Activated gamma-delta T cell treated with anti-CD3 and anti-CD28 coated beads, Interleukin-2, amount 50 U/mL, for 16 hours (primary cell): Measurements from ENCODE around the gene RPP25L.
"Not testable (repeated sequence)": the region's sequence is repeated elsewhere in the genome, so short reads cannot be mapped to it uniquely, and the experiment has no call there.

Experiments used
- DNase-seq: peaks from one replicate; pipeline ENCODE4 v3.0.0-alpha.2; 2020; ENCODE audit warnings: low read depth

The RPP25L gene, protein sequence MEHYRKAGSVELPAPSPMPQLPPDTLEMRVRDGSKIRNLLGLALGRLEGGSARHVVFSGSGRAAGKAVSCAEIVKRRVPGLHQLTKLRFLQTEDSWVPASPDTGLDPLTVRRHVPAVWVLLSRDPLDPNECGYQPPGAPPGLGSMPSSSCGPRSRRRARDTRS

DNA sequence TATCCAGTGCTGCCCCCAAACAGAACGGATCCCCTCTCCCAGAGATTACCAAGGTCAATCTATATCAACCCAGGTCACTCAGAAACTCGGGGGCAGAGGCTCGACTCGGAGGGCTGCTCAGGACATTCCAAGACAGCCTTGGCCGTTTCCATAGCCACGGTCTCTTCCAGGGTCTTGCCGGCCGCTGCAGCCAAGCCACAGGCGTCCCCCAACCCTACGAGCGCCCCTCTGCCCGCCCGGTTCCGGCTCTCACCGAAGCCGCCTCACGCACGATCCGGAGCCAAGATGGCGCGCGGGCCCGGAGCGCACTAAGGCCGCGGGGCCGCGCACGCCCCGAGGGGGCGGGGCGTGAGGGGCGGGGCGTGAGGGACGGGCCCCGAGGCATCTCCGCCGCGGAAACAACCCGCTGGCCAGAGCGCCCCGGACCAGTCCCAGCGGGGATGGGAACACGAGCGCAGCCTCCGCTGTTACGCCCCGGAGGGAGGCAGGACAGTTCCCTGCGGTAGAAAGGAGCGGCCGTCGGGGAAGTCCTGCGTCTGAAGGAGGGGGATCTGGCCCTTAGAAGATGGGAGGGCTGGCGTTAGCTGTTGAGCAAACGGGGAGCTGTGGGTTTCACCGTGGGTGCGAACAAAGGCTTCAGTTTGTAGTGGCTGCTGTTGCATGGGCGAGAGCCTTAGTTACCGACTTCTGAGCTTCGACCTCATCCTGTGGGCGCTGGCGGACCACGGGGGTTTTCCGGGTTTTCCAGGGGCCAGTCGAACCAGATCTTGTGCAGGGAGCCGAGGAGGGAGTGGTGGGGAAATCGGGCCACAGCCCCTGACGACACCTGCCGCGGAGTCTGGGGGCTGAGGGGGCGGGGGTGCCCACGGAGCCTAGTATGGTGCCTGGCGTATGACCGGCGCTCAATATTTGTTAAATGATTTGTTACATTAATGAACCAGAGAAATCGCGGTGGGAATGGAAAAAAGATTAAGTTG, at the start of gene RPP25L:
Gene RPP25L, minus strand, starts transcription at position 287 of the 977 bp plus-strand sequence. CDS start 801 bp downstream, outside the sequence.
- peak; percentile 68 for DNase-seq

DNA sequence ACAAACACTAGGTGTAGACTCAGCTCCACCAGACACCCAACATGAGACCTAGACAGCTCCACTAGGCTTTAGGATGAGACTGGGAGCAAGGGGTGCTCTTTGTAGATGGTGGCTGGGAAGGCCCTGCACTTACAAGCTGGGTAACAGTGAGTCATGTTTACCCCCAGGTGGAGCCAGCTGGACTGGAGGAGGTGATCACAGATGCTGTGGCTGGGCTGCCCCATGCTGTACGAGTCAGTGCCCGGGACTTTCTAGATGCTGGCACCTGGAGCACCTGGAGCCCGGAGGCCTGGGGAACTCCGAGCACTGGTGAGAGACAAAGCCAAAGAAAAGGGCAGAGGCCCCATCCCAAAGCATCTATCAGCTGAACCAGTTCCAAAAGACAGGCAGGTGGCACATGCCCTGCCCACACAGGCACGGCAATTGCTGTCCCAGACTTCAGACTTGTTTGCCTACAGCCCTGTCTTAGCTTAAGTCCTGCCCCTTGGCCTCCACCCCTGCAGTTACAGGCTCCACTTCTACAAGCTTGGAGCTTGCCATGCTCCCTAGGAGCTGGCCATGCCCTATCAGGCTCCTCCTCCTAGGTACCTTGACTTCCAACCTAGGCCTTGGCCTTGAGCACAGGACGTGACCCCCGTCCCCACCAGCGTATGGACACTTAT, 47.8 kb upstream of the RPP25L start:
- DNase-seq: no peak

DNA sequence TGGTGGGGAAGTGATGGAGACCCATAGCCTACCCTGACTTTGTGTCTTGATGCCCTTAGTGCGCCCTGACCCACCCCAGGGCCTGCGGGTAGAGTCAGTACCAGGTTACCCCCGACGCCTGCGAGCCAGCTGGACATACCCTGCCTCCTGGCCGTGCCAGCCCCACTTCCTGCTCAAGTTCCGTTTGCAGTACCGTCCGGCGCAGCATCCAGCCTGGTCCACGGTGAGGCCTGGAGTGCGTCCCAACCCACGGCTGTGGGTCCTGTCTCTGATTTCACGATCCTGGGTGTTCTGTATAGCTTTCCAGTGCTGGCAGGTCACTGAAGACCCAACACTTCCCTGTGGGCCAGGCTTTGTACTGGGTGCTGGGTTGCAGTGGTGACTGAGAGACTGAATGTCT, 46.6 kb upstream of the RPP25L start:
- no peak for DNase-seq

DNA sequence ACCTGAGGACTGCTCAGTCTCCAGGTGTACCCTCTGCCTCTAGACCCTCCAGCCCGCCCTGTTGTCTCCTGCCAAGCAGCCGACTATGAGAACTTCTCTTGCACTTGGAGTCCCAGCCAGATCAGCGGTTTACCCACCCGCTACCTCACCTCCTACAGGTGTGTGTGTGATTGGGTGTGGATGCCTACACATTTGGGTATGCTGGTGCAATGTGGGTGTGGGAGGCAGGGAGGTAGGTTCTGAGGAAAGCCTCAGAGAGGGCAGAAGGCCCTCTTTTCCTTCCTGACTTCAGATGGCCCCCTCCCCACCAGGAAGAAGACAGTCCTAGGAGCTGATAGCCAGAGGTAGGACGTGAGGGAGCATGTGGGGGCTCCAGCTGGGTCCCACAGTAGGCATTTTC, 45.1 kb upstream of the RPP25L start:
- DNase-seq: no peak

DNA sequence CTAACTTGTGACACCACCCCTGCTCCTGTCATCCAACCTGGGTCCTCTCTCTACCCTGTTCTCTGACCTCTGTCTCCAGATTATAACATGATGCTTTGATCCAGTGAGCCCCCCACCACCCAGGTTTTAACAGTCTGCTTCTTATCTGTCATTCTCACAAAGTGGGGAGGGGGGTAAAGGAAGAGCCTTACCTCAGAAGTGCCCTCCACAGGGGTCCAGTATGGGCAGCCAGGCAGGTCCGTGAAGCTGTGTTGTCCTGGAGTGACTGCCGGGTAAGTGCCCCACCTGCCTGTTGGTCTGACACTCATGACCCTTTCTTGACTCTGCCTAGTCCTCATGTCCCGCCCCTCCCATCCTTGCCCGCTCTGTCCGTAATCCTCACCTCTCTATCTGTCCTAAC, 43.5 kb upstream of the RPP25L start:
- DNase-seq: no peak

DNA sequence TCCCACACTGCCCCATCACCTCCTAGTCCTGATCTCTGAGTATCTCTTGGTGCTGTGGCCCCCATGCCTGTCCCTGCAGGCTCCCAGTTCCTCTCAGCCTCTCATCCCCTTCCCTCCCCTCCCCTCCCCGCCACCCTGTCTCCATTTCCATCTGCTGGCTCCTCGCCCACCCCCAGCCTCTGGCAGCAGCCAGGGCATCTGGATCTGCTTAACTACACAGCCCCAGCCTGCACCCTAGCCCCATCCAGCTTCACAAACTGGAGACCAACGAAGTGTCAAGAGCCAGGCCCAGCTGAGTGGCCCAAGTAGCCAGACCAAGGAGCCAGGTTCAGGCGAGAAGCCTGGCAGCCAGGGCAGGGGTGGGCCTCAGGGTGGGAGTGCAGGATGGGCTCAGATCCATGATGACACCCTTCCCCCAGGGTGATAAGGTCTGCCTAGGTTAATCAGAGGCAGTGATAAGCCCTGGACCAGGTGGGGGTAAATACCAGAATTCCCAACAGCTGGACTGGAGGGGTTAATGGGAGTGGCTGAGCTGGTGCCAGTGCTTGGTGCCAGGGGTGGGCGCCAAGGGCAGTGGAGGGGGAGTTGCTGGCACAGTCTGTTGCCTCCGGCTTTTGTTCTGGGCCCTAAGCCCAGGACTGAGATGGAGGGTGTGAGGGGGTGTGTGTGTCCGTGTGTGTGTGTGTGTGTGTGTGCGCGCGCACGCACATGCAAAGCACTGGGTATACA, 42.6 kb upstream of the RPP25L start:
- no peak for DNase-seq

GRCh38 chr9:34653151-34654072, 41.5 kb upstream of the RPP25L start:
- DNase-seq: no peak

GRCh38 chr9:34652602-34653000, 40.7 kb upstream of the RPP25L start:
- DNase-seq: no peak

- no peak for DNase-seq
These were observed 40.1 kb upstream of the RPP25L start, which contains the start of gene IL11RA for GRCh38 chr9:34651876-34652601. TSS of gene IL11RA (plus strand) at chr9:34652185. CDS start at chr9:34655218, 3,033 bp downstream.

DNA sequence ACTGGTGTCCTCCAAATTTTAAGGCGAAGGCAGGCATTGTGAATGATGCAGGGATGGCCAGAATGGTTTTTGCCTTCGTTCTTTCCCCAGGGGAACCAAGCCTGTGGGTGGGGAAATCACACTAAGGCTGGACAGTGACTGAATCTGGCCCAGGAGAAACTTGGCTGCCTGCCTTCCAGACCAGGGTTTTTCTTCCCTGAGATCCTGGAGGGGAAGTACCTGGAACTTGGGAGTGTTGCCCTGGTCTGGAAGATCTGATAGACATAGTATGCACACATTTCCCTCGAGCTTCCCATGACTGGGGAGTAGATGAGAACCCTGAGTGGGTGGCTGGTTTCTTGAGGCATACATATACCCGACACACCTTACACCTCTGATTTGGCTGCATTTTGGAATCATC, 39.4 kb upstream of the RPP25L start:
- DNase-seq: no peak

GRCh38 chr9:34650816-34651215, 38.9 kb upstream of the RPP25L start:
- no peak for DNase-seq

DNA sequence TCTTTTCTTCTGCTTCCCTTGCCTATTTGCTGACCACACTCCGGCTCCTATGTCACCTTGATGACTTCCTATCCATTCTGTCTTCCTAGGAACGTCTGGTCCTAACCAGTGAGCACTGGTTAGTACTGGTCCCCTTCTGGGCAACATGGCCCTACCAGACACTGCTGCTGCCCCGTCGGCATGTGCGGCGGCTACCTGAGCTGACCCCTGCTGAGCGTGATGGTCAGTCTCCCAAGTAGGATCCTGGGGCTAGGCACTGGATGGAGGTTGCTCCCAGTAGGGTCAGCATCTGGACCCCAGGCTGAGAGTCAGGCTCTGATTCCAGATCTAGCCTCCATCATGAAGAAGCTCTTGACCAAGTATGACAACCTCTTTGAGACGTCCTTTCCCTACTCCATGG, 36.8 kb upstream of the RPP25L start:
- no peak for DNase-seq

DNA sequence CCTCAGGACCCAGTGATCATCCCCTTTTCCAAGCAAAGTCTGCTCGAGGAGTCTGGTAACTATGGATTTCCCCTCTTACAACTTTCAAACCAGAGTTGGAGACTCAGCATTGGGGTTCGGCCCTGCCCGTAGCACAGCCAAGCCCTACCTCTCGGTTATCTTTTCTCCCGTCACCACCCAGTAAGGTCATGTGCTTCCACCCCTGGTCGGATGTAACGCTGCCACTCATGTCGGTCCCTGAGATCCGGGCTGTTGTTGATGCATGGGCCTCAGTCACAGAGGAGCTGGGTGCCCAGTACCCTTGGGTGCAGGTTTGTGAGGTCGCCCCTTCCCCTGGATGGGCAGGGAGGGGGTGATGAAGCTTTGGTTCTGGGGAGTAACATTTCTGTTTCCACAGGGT, 35.8 kb upstream of the RPP25L start:
- no peak for DNase-seq

GRCh38 chr9:34647084-34647403, 35.1 kb upstream of the RPP25L start:
- no peak for DNase-seq

DNA sequence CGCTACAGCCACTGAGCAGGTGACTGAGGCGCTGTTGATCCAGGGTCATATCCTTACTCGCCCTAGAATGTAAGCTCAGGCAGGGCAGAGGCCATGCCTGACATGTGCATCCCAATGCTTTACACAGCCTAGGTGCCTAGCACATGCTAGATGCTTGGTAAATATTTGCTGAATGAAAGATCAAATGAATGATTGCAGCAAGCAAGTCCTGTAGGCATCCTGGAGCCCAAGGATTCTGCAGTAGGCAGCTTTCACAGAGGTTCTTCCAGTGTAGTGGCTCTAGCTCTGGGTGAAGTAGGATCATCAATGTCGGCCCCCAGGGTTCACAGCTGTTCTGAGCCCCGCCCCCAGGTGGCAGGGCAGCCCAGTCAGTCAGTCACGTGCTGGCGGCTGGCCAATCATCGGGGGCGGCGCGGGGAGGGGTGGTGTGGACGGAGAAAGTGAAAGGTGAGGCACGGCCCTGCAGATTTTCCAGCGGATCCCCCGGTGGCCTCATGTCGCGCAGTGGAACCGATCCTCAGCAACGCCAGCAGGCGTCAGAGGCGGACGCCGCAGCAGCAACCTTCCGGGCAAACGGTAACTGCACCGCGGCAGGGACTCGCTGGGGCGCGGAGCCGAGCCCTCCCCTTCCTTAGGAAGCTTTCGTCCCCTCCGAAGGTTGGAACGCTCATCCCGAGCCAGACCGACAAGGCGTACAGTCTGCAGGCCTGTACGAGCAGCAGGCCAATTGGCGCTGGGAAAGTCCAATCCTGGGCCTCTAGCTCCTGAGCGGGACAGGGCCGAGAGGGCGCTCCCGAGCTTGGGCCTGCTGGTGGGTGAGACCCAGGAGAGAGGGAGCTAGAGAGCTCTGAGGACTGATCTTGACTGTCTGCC, 34.5 kb upstream of the RPP25L start, which contains the start of gene GALT:
Gene GALT, plus strand, starts transcription at position 465 of the 873 bp plus-strand sequence. Its CDS starts 30 bp downstream, at position 495.
- DNase-seq: peak; percentile 97

DNA sequence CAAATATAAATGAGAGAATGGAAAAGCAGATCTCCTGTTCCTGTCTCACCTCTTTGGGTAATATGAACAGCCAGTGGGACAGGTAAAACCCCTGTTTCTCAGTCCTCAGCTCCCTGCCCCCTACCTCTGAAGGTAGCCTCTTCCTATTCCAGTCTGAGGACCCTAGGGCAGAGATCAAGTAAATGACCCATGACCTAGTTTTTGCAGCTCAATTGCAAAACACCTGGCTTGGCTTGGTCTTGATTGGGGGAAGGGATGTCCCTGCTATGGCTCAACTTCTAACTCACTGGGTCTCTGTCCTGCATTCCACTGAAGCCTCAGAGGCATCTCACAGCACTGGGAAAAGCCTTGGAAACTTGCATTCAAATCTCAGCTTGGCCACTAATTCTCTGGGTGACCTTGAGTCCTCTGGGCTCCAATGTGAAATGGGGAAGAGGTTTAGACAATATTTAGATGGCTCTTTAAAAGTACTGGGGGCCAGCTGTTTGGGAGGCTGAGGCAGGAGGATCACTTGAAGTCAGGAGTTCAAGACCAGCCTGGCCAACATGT, 32.9 kb upstream of the RPP25L start:
- DNase-seq: no peak

- no peak for DNase-seq
These were observed 30.8 kb upstream of the RPP25L start for GRCh38 chr9:34642679-34643078.

- not testable (repeated sequence) for DNase-seq
These were observed 27.4 kb upstream of the RPP25L start for GRCh38 chr9:34639322-34639721.

DNA sequence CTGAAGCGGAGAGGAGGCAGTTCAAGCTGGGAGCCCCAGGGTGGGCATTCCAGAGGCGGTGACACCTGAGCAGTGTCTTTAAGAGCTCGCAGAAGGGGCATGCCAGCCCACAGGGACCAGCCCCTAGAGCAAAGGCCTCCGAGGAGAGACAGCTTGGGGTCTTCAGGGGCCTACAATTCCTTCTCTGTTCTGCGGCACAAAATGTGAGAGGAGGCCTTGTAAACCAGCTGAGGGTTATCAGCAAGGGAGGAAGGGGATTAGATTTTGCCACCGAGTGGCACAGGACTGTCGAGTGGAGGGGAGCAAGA, 26.2 kb upstream of the RPP25L start:
- no peak for DNase-seq
